HG02678 (cell line): ENCODE results near the gene RIOK3.
"Not testable (repeated sequence)": the region's sequence is repeated elsewhere in the genome, so short reads cannot be mapped to it uniquely, and the experiment has no call there.

Experiments used
- ATAC-seq: cut with Tn5 transposase; IDR thresholded peaks from one replicate; pipeline ENCODE4 v1.9.1; 2021; ENCODE audit warnings: mild to moderate bottlenecking, moderate library complexity; ENCODE audit not compliant: unreplicated experiment

The RIOK3 gene

DNA sequence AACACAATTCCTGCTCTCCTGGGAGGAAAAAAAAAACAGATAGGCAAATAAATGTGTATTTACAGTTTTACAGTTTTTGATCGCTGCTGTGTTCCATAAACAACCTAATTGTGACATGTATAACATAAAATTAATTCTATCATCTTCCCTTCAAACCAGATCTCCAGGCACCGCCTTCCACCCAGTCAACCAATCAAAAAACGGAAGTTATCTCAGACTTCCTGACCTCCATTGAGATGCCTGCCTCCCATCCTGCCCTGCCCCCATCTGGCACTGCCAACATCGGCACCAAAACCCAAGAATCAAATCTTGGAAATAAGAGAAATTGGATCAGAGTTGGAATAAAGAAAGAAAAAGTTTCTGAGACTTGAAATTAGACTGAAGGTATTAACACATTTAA is 3.1 kb upstream of the RIOK3 start:
- ATAC-seq: no peak

DNA sequence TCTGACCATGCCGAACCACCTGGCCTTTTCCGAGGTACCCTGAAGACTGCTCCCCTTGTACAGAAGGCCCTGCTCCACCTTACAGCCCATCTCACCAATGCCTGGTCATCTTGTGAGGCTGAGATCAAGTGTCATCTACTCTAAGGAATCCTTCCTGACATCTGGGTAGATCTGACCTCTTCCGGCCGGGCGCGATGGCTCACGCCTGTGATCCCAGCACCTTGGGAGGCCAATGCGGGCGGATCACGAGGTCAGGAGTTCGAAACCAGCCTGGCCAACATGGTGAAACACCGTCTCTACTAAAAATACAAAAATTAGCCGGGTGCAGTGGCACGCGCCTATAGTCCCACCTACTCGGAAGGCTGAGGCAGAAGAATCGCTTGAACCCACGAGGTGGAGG is 2.1 kb upstream of the RIOK3 start:
- ATAC-seq: no peak

DNA sequence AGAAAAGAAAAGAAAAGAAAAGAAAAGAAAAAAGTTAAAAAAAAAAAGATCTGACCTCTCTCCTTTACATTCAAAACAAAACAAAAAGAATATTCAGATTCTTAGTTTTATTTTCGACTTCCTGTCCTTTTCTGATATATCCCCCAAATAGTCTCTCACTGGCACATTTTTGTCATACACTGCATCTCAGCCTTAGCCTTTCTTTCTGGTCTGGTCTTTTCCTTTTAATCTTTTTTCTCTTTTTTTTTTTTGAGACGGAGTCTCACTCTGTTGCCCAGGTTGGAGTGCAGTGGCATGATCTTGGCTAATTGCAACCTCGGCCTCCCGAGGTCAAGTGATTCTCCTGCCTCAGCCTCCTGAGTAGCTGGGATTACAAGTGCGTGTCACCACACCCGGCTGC is 1.6 kb upstream of the RIOK3 start:
- ATAC-seq: no peak

DNA sequence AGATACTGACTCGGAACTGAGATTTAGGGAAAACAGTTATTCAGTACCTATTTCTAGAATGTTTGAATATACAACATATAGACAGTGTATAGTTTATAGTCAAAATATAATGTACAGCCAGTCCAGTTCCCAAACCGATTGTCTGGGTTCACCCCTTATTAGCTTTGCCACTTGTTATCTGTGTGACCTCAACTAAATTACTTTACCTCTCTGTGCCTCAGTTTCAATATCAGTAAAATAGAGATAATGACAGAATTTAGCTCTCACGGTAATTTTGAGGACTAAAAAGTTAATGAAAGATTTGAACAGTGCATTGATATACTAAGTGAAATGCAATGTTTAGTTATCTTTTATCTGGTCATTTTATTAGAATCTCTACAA is 750 bp upstream of the RIOK3 start:
- no peak for ATAC-seq

DNA sequence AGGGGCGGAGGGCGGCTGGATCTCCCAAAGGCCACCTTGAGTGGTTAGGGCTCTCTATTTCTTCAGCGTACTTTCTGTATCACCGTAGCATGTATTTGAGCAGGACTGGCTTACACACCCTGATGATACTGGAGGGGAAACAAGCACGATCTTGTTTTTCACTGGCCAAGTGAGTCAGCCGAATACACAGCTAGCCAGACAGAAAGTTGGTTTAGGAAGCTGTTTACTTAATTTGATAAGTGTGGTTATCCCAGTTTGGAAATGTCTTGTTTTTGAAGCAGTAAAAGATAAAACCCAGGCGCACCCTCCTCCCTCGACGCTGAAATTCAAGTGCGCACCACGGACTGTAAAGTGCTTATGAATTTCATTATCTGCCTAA is 582 bp downstream of the RIOK3 start:
- ATAC-seq: peak; percentile 10

DNA sequence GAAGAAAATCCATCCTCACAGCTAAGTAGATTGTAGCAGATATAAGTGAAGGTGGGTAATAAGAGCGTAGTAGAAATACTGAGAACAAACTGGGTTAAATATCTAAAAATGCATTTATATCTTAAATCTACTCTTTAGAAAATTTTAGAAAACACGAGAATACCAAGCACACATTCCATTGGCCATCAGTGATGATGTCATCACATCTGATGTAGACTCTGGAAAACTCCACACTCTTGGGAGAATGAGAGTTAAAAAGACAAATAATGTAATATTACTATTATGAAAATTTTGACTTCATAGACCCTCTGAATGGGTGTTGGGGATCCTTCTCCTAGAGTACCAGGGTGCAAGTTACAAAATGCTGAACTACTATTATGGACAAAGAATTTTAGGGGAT is 3.7 kb downstream of the RIOK3 start:
- no peak for ATAC-seq

DNA sequence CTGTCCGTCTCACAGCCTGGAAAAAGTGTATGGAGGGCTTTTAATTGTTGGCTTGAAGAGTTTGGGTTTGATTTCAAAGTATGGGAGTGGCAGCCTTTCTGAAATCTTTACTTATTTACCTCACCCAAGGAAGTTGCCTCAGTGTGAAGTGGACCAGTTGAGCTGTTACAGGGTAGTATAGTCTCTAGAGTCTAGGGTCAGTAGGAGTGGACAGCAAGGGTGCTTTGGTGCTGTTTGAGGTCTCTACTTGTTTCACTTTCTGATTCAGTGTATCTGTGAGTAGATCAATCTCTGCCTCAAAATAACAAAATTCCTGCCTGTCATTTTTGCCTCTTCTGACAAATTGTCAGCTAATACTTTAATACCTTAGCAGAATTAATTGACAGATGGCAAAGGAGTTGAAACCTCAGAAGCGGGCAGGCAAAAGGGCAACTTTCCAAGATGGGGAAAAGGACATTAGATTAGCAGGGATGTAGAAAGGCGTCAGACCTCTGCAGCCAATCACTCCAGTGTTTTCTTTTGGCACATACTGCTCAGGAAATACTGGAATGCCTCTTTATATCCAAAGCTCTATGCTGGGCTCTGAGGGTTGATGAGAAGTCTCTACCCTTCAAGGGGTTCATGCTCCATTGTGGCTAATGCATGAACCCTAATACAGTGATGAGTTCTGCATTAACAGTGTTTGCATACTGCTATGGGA is 5.9 kb downstream of the RIOK3 start:
- no peak for ATAC-seq

DNA sequence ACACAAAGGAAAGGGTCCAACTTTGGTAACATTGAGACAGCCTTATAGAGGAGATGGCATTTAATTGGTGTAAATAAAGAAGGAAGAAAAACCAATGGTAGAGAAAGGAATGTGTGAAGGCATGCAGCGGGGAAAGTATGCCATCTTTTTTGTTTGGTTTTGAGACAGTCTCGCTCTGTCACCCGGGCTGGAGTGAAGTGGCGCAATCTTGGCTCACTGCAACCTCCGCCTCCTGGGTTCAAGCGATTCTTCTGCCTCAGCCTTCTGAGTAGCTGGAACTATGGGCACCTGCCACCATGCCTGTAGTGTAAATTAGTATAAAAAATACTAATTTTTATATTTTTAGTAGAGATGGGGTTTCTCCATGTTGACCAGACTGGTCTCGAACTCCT is 6.4 kb downstream of the RIOK3 start:
- no peak for ATAC-seq

DNA sequence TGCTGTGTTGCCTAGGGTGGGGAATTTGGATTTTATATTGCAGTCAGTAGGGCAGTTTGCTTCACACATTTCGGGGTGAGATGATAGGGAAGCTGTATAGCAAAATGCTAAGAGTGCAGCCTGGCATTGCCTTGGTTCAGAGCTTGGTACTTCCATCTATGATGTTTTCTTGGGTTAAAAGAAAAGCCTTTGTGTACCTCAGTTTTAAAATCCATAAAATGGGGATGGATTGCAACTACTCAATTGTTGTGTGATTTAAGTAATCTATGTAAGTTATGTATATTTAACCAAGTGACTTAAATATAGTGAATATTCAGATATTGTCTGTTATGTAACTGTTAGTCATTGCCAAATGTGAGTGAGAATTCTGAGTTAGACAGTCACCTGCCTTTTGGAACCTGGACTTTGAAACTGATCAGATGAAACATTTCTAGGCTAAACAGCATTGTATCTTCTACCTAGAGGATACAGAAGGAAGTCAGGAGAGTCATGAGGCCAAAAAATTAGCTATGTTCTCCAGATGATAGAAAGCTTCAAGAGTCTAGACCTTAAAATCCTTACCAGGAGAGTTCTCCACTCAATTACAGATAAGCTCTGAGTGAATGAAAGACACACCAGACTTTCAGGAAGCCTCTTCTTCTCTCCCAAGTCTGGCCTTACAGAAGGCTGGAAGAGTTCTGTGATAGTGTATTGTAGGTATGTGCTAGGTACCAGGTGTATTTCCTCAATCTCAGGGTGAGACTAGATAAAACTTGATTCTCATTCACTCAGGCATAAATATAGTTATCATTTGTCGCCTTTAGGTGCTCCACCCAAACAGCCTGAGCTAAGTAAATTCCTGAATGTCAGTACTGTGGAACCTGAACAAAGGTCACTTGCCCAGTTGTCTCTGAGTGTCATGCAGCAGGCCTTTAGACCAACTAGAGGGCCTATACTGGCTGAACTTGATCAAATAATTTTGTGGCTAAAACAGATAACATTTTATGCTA is 7.5 kb downstream of the RIOK3 start:
- ATAC-seq: no peak

DNA sequence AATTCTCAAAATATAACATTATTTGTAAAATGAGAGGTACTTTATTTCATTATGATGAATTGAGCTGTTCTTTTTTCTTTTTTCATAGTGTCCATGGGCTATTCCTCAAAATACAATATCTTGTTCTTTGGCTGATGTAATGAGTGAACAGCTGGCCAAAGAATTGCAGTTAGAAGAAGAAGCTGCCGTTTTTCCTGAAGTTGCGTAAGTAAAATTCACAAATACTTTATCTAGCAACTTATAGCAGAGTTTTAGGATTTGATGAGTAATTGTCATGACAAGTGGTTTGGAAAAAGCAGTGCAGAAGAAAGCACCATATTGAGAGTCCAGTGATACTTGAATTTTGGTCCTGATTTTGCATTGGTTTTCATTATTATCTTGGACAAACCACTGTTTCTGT is 9.8 kb downstream of the RIOK3 start:
- no peak for ATAC-seq

DNA sequence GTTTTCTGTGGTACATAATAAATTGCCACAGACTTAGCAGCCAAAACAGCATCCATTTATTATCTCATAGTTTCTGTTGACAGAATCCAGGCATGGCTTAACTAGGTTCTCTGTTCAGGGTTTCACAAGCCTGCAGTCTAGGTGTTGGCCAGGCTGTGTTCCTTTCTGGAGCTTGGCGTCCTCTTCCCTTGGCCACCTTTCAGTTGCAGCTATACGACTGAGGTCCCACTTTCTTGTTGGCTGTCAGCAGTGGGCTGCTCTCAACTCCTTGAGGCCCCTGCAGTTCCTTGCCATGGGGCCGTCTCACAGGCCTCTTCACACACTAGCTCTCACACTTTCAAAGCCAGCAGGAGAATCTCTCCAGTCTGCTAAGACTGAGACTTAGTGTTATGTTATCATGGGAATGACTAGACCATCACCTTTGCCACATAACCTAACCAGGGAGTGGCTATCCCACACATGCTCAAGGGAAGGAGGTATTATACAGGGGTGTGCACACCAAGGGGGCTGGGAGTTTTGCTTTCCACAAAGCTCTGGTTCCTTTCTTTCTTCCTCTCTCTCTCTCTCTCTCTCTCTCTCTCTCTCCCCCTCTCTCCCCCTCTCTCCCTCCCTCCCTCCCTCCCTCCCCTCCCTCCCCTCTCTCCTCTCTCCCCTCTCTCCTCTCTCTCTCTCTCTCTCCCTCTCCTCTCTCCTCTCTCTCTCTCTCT is 15.8 kb downstream of the RIOK3 start:
- ATAC-seq: no peak

DNA sequence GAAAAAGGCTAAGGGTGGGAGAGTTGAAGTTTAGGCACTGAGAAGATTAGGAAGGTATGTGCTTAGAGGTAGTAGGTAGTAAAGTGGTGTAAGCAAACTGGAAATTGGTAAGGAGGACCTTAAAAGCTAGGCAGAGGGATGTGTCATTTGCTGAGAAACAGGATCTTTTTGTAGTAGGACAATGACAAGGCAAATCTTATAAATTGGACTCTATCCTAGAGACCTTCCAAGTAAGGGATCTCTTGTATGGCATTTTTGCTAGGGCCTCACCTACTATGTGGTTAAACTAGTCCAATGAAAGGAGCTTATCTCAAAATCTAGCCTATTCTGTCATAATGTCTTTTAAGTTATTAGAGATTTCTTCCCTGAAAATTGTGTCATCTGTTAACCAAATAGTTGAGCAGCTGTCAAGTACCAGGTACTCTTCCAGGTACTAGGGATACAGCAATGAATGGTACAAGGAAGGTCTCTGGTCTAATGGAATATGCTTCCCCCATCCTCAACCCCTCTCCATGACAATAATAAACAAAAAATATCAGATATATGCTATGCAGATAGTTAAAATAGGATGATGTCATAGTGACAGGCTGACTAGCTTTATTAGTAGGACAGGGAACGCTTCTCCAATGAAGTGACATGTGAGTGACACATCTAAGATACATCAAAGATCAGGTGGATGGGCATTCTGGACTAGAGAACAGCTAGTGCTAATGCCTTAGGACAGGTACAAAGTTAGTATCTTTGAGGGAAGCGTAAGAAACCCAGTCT is 17.7 kb downstream of the RIOK3 start:
- ATAC-seq: no peak

DNA sequence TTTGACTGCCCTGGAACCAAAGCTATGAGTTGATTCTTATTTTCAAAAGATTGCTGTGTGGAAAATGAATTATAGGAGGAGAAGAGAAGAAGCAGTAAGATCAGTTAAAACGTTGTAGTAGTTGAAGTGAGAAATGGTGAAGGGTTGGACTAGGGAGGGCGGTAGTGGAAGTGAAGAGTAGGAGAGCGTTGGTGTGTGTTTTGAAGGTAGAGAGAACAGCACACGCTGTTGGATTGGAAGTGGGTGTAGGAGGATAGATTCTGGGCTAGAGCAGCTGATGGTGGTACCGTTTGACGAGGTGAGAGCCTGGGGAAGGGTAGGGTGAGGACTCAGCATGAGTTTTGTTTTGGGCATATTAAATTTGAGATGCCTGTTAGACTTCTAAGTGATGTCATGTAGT is 18.4 kb downstream of the RIOK3 start:
- ATAC-seq: no peak

DNA sequence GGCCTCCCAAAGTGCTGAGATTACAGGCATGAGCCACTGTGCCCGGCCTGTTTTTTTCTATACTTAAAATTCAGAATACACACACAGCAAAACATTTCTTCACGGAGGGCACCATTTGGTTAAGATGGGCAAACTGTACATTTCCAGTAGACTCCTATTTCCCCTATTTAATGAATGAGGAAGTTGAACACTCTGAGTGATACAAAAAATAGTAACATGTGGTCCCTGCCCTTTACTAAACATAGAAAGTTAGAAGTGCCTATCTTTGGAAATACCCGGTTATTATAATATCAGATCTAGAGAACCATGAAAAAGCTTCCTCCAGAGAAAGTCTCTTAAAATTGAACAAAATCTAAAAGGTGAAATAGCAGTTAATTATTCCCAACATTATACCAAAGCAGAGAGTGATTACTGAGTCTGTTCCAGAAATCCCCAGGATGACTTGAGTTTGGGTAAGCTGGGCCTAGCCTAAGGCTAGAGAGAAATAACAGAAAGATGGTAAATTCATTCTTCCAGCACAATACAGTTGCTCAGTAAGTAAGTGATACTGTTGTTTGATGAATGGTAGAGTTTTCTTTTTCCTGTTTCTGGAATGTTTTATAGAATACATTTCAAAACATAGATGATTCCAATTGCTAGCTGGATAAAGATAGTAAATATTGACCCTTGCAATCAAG is 26.9 kb downstream of the RIOK3 start:
- ATAC-seq: no peak

DNA sequence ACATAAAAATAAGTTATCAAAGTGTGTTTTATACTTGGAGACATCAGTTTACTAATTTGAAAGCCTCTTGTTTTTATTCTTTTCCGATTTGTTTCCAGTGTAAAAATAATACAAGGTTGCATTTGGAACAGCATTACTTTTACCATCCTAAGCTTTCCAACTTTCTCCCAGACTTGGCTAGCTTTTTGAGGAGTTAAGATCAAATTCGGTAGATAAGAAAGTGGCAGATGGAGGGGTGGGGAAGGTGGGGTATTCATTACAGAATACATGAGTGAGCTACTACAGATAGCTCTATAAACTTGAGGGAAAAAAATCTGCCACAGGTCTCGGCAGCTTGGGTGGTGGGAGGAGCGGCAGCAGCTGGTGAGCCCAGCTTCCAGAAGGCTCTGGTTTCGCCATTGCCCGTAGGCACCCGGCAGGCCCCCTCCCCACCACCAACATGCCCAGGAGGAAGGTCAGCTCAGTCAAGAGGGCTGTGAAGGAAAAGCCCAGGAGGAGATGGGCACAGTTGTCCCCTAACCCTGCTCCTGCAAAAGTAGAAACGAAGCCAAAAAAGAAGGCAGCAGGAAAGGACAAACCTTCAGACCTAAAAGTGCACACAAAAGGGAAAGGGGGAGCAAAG is 31.6 kb downstream of the RIOK3 start:
- no peak for ATAC-seq

DNA sequence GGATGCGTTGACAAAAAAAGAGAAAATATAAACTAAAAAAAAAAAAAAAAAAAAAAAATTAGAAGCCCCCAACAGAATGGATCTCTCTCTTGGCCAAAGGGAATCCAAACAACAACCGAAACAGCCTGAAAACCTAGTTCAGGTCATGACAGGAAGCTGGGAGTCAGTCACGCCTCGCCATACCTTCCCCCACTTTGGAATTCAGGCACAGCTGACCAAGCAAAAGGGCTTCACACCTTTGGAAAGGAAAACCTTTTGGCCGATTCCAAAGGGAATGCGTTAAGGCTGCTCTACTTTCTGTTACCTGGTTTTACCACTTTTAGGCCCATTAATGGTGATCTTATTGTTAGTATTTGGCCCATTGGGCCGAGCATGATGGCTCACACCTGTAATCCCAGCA is 32.3 kb downstream of the RIOK3 start:
- ATAC-seq: no peak

DNA sequence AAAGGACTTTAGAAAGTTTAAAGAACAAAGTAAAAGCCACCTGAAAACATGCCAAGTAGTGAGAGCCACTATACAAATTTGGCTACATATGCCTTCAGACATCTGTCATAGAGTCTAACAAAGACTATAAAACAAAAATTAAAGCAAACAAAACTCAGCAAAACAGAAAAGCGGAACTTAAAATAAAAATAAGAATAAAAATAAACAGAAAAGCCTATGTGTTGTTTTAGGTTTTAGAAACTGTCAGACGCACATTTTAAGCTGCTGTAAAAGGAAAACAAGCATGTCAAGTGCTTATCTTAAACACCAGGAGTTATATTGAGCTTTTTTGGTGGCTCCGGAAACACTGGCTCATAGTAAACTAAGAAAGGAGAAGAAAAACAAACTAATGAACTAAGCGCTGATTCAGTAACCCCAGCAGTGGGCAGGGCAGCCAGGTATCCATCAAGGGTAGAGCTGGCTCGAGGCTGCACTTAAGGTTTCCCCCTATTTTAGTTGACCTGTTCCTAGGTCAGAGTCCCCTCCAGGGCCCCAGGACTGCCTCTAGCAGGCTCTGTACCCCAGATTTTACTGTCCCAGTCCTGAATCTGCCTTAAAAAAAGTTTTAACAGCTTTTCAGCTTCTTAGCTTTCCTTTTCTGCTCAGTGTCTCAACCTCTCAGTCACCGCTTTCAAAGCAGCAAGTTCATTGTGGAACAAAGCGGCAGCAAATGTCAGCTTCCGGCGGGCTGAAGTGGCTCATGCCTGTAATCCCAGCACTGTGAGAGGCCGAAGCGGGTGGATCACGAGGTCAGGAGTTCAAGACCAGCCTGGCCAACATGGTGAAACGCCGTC is 34.9 kb downstream of the RIOK3 start:
- ATAC-seq: peak; percentile 76

DNA sequence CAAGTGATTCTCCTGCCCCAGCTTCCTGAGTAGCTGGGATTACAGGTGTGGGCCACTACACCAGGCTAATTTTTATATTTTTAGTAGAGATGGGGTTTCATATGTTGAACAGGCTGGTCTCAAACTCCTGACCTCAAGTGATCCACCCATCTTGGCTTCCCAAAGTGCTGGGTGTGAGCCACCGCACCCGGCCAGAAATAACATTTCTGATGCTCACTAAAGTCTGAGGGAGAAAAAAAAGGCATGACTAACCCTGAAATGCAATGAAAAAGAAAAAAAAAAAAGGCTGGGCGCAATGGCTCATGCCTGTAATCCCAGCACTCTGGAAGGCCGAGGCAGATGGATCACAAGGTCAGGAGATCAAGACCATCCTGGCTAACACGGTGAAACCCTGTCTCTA is 36.5 kb downstream of the RIOK3 start:
- not testable (repeated sequence) for ATAC-seq

DNA sequence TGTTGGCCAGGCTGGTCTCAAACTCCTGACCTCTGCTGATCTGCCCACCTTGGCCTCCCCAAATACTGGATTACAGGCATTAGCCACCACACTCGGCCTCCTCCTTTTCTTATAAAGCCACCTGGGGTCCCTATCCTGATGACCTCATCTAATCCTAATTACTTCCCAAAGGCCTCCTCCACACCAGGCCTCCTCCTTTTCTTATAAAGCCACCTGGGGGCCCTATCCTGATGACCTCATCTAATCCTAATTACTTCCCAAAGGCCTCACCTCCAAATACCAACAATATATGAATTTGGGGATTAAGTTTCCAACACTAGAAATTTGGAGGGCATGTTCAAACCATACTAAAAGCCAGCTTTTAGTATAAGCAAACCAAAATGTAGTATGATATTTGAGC is 40.6 kb downstream of the RIOK3 start:
- ATAC-seq: no peak
